Activated gamma-delta T cell treated with anti-CD3 and anti-CD28 coated beads, Interleukin-2, amount 50 U/mL, for 16 hours (primary cell): ENCODE measurements around the gene ZNF573.

Experiments used
- DNase-seq: peaks from one replicate; pipeline ENCODE4 v3.0.0-alpha.2; 2020; ENCODE audit warnings: low read depth

Gene ZNF573

DNA sequence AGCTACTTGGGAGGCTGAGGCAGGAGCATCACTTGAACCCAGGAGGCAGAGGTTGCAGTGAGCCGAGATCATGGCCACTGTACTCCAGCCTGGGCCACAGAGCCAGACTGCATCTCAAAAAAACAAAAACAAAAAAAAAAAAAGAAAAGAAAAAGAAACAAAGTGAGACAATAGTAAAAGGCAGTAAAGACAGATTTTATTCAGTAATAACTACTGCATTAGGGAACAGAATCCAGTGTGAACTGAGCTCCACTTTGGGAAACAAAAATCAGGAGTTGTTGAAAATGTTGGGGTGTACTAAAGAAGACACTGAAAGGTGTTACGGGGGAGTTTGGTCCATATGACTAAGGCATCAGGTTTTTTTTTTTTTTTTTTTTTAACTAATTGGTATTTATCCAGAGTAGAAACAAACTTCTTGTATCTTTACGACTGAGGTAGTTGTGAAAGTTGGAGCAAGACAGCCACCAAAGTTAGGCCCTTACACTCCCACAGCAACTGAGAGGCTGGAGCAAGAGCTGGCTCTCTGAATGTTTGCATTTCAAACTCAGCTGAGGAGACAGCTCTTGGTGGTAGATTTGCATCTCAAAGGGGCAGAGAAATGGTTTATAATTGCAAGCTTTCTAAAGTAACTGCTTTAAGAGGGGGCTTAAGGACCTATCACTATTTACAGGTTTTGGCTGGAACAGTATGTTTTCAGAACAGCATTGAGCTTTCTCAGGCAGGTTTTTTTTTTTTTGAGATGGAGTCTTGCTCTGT lies 84.1 kb downstream of the ZNF573 start:
- DNase-seq = no peak

DNA sequence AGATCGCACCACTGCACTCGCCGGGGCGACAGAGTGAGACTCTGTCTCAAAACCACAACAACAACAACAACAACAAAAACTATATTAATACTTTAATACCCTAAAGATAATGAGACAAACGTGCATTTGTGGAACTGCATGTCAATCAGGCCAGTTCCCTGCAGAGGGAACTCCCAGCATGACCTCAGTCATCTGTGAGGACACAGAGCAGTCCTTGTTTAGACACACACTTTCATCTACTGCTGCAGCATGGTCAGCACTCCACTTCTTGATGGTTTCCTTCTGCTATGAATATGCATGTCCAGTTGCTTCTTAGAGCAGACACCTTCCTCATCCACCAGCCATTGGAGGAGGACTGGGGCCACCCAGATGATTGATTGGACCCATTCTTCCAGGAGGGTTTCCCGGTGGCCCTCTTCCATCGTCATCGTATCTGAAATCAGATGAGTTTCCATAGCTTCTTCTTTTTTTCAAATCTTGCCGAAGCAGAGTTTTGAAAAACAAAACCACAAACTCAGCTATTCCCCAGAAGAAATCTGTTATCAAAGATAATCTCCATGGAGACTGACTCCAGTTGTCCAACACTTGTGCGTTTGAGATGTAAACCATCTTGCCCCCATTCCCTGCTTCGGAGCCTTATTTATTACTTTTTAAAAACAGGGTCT lies 86.3 kb downstream of the ZNF573 start:
- no peak for DNase-seq

DNA sequence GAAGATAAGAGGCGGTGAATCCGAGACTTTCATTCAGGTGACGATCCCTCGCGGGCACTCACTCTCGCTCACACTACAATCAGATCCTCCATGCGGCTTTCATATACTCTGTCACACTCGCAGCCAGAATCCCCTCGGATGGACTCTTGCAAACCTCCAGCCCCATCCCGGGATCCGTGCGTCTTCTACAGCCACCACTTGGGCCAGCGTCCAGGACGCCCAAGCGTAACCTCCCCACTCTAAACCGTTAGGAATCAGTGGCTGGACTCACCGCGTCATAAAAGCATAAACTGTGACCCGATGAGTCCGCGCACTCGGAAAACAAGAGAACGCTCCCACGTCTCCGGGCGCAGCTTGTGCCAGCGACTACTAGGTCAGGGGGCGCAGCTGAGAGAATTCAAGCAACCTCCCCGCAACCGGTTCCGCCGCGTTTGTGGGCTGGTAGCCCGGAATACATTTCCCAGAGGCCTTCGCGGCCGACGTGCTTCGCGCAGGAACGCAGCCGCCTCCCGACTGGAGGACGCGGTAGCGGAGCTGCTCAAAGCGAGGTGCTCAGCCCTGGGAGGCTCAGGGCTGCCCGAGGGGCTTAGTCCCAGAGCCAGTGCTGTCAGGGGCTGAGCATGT lies 87.4 kb downstream of the ZNF573 start:
- DNase-seq = peak; percentile 67
